Retinal pigment epithelial cell (primary cell): ENCODE results near the gene GAS6.

Experiments
- DNase-seq: peaks from one replicate; pipeline ENCODE4 v3.0.0-alpha.2; 2010; ENCODE audit warnings: low read depth
- H3K4me3 ChIP-seq: 2 replicates; pipeline ENCODE4 v1.5.1; 2011; ENCODE audit warnings: mild to moderate bottlenecking, low read length, control low read depth, moderate library complexity
- CTCF ChIP-seq: conservative IDR thresholded peaks from 2 replicates; pipeline ENCODE4 v1.5.1; 2011; ENCODE audit warnings: low read depth, low read length, control low read depth, inconsistent platforms

GAS6 gene

GRCh38 chr13:113812178-113813040 is 51.5 kb downstream of the GAS6 start:
- DNase-seq = no peak
- H3K4me3 ChIP-seq = no peak overlapping the region
- TF ChIP-seq CTCF = no peak

GRCh38 chr13:113811081-113811928 is 52.6 kb downstream of the GAS6 start:
- no peak for TF ChIP-seq CTCF
- DNase-seq = no peak
- H3K4me3 ChIP-seq = no peak overlapping the region

- no peak for DNase-seq
- H3K4me3 ChIP-seq = no peak overlapping the region
- TF ChIP-seq CTCF = no peak
Observed at GRCh38 chr13:113810640-113811039, 53.2 kb downstream of the GAS6 start.

- no peak for DNase-seq
- no peak for TF ChIP-seq CTCF
- H3K4me3 ChIP-seq = no peak overlapping the region
Observed at GRCh38 chr13:113809934-113810333, 53.9 kb downstream of the GAS6 start.

- H3K4me3 ChIP-seq = no peak overlapping the region
- no peak for DNase-seq
- no peak for TF ChIP-seq CTCF
Observed at GRCh38 chr13:113808058-113808834, 55.6 kb downstream of the GAS6 start.

GRCh38 chr13:113806526-113806925 is 57.4 kb downstream of the GAS6 start:
- no peak overlapping the region for H3K4me3 ChIP-seq
- TF ChIP-seq CTCF = no peak
- DNase-seq = no peak
